CD4-positive, alpha-beta memory T cell (primary cell): Measurements from ENCODE around the gene AMPD1. TPM values are rescaled to one million over a fixed set of nuclear protein-coding genes. Genes with fewer than 3 reads are reported as not detected.

Experiments used
- CTCF ChIA-PET: fragments of 350-600 bp; sonication (Branson Sonifier 250); formaldehyde crosslinking; loops from one replicate; lab custom pipeline; 2021; ENCODE audit warnings: inconsistent platforms; ENCODE audit not compliant: partially characterized antibody; lab: Charles Lee
- POLR2A ChIA-PET: fragments of 350-600 bp; sonication (Branson Sonifier 250); formaldehyde crosslinking; loops from one replicate; lab custom pipeline; 2021; ENCODE audit not compliant: partially characterized antibody; lab: Charles Lee
- DNase-seq, 5 donors: peaks; one replicate each; pipeline versions ENCODE4 v3.0.0 to v3.0.0-alpha.2; 2020 to 2022; ENCODE audit warnings: mixed read lengths in 1 of 5
- H3K27ac ChIP-seq: one replicate; pipeline ENCODE4 v1.7.0; 2013; ENCODE audit warnings: low read depth, low read length
- H3K27me3 ChIP-seq: 2 replicates; pipeline ENCODE4 v1.7.0; 2013; ENCODE audit warnings: mild to moderate bottlenecking, low read length, moderate library complexity; ENCODE audit not compliant: insufficient read depth
- H3K36me3 ChIP-seq: 2 replicates; pipeline ENCODE4 v1.7.0; 2013; ENCODE audit warnings: mild to moderate bottlenecking, low read length, moderate library complexity; ENCODE audit not compliant: insufficient read depth
- H3K4me1 ChIP-seq: 2 replicates; pipeline ENCODE4 v1.7.0; 2013; ENCODE audit warnings: mild to moderate bottlenecking, low read length, moderate library complexity; ENCODE audit not compliant: insufficient read depth
- H3K4me3 ChIP-seq, 2 donors: one replicate each; pipeline ENCODE4 v1.7.0; 2013; ENCODE audit warnings: low read length in 2 of 2, mild to moderate bottlenecking in 1 of 2
- H3K9me3 ChIP-seq, 2 donors: one replicate each; pipeline ENCODE4 v1.7.0; 2013; ENCODE audit warnings: low read length in 2 of 2, control low read depth in 1 of 2; ENCODE audit not compliant: control insufficient read depth in 1 of 2
- H3K27ac Mint-ChIP-seq, 7 donors: one replicate each; pipeline ENCODE4 v1.8.0; 2020 to 2021; ENCODE audit warnings: mixed read lengths in 7 of 7, mild to moderate bottlenecking in 6 of 7, inconsistent platforms in 3 of 7, moderate library complexity in 3 of 7
- H3K27me3 Mint-ChIP-seq, 2 donors: one replicate each; pipeline ENCODE4 v1.8.0; 2020 to 2021; ENCODE audit warnings: mixed read lengths in 2 of 2
- H3K36me3 Mint-ChIP-seq, 2 donors: one replicate each; pipeline ENCODE4 v1.8.0; 2020 to 2021; ENCODE audit warnings: mixed read lengths in 2 of 2, inconsistent platforms in 1 of 2, mild to moderate bottlenecking in 1 of 2
- H3K4me1 Mint-ChIP-seq, 4 donors: one replicate each; pipeline ENCODE4 v1.8.0; 2020 to 2021; ENCODE audit warnings: mixed read lengths in 4 of 4, mild to moderate bottlenecking in 1 of 4
- H3K4me3 Mint-ChIP-seq, 8 donors: one replicate each; pipeline ENCODE4 v1.8.0; 2020 to 2021; ENCODE audit warnings: mixed read lengths in 8 of 8, mild to moderate bottlenecking in 7 of 8, moderate library complexity in 6 of 8, inconsistent platforms in 3 of 8
- H3K9me3 Mint-ChIP-seq, 8 donors: one replicate each; pipeline ENCODE4 v1.8.0; 2020 to 2021; ENCODE audit warnings: mixed read lengths in 8 of 8, mild to moderate bottlenecking in 5 of 8, inconsistent platforms in 3 of 8, moderate library complexity in 1 of 8
- intact Hi-C: fragments of 100-400 bp; cut with micrococcal nuclease; formaldehyde crosslinking; loops from one replicate; pipeline ENCODE4 v1.15.1; 2023
- polyA plus RNA-seq, 2 donors: library from polyadenylated mRNA; unstranded; fragments of 300-500 nt; fragmentation: Illumina TruSeq; gene quantifications; one replicate each; pipeline ENCODE4 v1.2.3, GENCODE V29; 2021
- total RNA-seq, 2 experiments: library from RNA; stranded (reverse); gene quantifications; one replicate each; pipeline ENCODE4 v1.2.3, GENCODE V29; 2021

The AMPD1 gene
- total and polyA plus RNA-seq, 4 experiments from 2014 or later = not detected

- peak overlapping the region; percentile 49 for H3K27ac ChIP-seq
- ChIA-PET CTCF (interaction anchor here (0.7 to 2.0 kb wide), 5 partner anchors 25 to 328 kb away, joined by 3 to 7 read pairs (median 4); partner anchors contain the start of gene AMPD1), POLR2A (interaction anchor here (0.9 to 1.7 kb wide), 5 partner anchors 46 to 323 kb away, joined by 3 to 8 read pairs (median 6); partner anchors contain the start of genes CSDE1 and NRAS)
- peaks cover 6 to 14% (median 10%) of the 10 kb centered on the region in 4 donors for H3K4me1 Mint-ChIP-seq
- no peaks in the 10 kb centered on the region for H3K9me3 ChIP-seq
- H3K27me3 Mint-ChIP-seq = peaks cover 5 to 7% of the 10 kb centered on the region in 2 donors
- H3K27ac Mint-ChIP-seq = peak overlapping the region; percentile 81 to 95 (median 91)
- no peaks in the 10 kb centered on the region for H3K9me3 Mint-ChIP-seq
- peak overlapping the region; percentile 25 to 76 for H3K4me3 ChIP-seq
- no peaks in the 10 kb centered on the region for H3K36me3 ChIP-seq
- H3K4me1 ChIP-seq = peaks cover 7% of the 10 kb centered on the region
- H3K27me3 ChIP-seq = no peaks in the 10 kb centered on the region
- peak overlapping the region; percentile 94 to 98 (median 96) for H3K4me3 Mint-ChIP-seq
- intact Hi-C loops = loop anchor here (1.0 to 2.0 kb wide), 4 partner anchors 46 to 324 kb away; partner anchors contain the start of genes BCAS2, NRAS and TRIM33
- H3K36me3 Mint-ChIP-seq = peaks cover 0 to 2% of the 10 kb centered on the region in 2 donors
- DNase-seq = peak; percentile 76 to 87 (median 78)
Measured at GRCh38 chr1:114670083-114671010, 25.0 kb downstream of the AMPD1 start.

GRCh38 chr1:114669562-114670082 lies 25.7 kb downstream of the AMPD1 start, which contains the start of gene DENND2C:
DENND2C (minus strand) TSS chr1:114670049; CDS start chr1:114625984, 44,065 bp downstream.
- Mint-ChIP-seq H3K27ac (peak within 1 kb of the TSS; percentile 81 to 95 (median 91)), H3K27me3 (peaks cover 5 to 7% of the 10 kb centered on the region in 2 donors), H3K4me3 (peak within 1 kb of the TSS; percentile 94 to 98 (median 96)), H3K36me3 (peaks cover 0 to 2% of the 10 kb centered on the region in 2 donors), H3K4me1 (peaks cover 6 to 14% (median 10%) of the 10 kb centered on the region in 4 donors), H3K9me3 (no peaks in the 10 kb centered on the region)
- Histone ChIP-seq H3K4me1 (peaks cover 7% of the 10 kb centered on the region), H3K9me3 (no peaks in the 10 kb centered on the region), H3K36me3 (no peaks in the 10 kb centered on the region), H3K4me3 (peak within 1 kb of the TSS; percentile 42 to 76), H3K27me3 (no peaks in the 10 kb centered on the region), H3K27ac (peak within 1 kb of the TSS; percentile 49)
- POLR2A ChIA-PET = interaction anchor here (0.9 to 1.7 kb wide), 4 partner anchors 47 to 323 kb away, joined by 3 to 8 read pairs (median 5); partner anchors contain the start of genes CSDE1 and NRAS
- DNase-seq = no peak
- CTCF ChIA-PET = interaction anchor here (0.8 to 1.0 kb wide), 2 partner anchors 37 to 323 kb away, joined by 3 to 4 read pairs; no protein-coding TSS in a partner anchor
- intact Hi-C loops = loop anchor here (1.0 to 2.0 kb wide), 4 partner anchors 47 to 323 kb away; partner anchors contain the start of genes BCAS2, NRAS and TRIM33

- Histone ChIP-seq H3K9me3 (no peaks in the 10 kb centered on the region), H3K4me1 (peaks cover 7% of the 10 kb centered on the region), H3K27me3 (no peaks in the 10 kb centered on the region), H3K36me3 (no peaks in the 10 kb centered on the region), H3K4me3 (peak overlapping the region; percentile 42 to 76), H3K27ac (peak overlapping the region; percentile 49)
- Mint-ChIP-seq H3K27me3 (peaks cover 4 to 5% of the 10 kb centered on the region in 2 donors), H3K4me1 (peaks cover 6 to 14% (median 10%) of the 10 kb centered on the region in 4 donors), H3K36me3 (peaks cover 0 to 2% of the 10 kb centered on the region in 2 donors), H3K4me3 (peak overlapping the region; percentile 94 to 98 (median 96)), H3K27ac (peak overlapping the region; percentile 16 to 81 (median 74)), H3K9me3 (no peaks in the 10 kb centered on the region)
- ChIA-PET POLR2A (interaction anchor here (0.9 to 1.7 kb wide), 4 partner anchors 48 to 322 kb away, joined by 3 to 8 read pairs (median 5); partner anchors contain the start of genes CSDE1 and NRAS), CTCF (interaction anchor here (0.8 to 1.0 kb wide), 2 partner anchors 38 to 322 kb away, joined by 3 to 4 read pairs; no protein-coding TSS in a partner anchor)
- no peak for DNase-seq
- intact Hi-C loops = no loop called here
Measured at GRCh38 chr1:114668784-114669561, 26.4 kb downstream of the AMPD1 start.

GRCh38 chr1:114668373-114668772 lies 27.0 kb downstream of the AMPD1 start:
- Mint-ChIP-seq H3K27ac (no peak overlapping the region), H3K4me3 (peak overlapping the region in 2 of 8 donors; percentile 5 to 46), H3K36me3 (peaks cover 0 to 2% of the 10 kb centered on the region in 2 donors), H3K9me3 (no peaks in the 10 kb centered on the region), H3K4me1 (peaks cover 6 to 14% (median 10%) of the 10 kb centered on the region in 4 donors), H3K27me3 (peaks cover 4 to 5% of the 10 kb centered on the region in 2 donors)
- Histone ChIP-seq H3K9me3 (no peaks in the 10 kb centered on the region), H3K36me3 (no peaks in the 10 kb centered on the region), H3K27me3 (no peaks in the 10 kb centered on the region), H3K27ac (no peak overlapping the region), H3K4me1 (peaks cover 7% of the 10 kb centered on the region), H3K4me3 (no peak overlapping the region)
- ChIA-PET CTCF (interaction anchor here (1.6 kb wide), 1 partner anchor 322 kb away, joined by 4 read pairs; no protein-coding TSS in a partner anchor), POLR2A (no interaction called here)
- no peak for DNase-seq
- intact Hi-C loops = no loop called here

DNA sequence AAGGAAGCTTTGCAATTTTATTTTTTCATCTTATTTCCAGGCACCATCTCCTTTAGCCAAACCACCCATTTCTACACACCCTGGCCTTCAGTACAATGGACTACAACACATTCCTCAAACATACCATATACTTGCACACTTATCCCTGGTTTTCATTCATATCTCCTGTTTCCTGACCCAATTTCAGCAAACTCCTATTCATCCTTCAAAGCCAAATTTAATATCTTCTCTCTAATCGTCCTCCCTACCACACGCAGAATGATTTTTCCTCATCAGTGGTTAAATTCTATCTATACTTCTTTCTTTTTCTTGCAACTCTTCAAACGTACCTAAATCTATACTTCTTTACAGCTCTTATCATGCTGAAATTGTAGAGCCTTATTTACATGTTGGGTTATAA lies 28.4 kb downstream of the AMPD1 start:
- no peak overlapping the region for H3K4me3 Mint-ChIP-seq
- Histone ChIP-seq H3K36me3 (no peaks in the 10 kb centered on the region), H3K4me3 (no peak overlapping the region), H3K27me3 (no peaks in the 10 kb centered on the region), H3K9me3 (no peaks in the 10 kb centered on the region), H3K27ac (no peak overlapping the region), H3K4me1 (peaks cover 7% of the 10 kb centered on the region)
- H3K9me3 Mint-ChIP-seq = no peaks in the 10 kb centered on the region
- H3K4me1 Mint-ChIP-seq = peaks cover 6 to 14% (median 10%) of the 10 kb centered on the region in 4 donors
- H3K27me3 Mint-ChIP-seq = peaks cover 4 to 5% of the 10 kb centered on the region in 2 donors
- peaks cover 0 to 2% of the 10 kb centered on the region in 2 donors for H3K36me3 Mint-ChIP-seq
- no peak overlapping the region for H3K27ac Mint-ChIP-seq
- ChIA-PET POLR2A (no interaction called here), CTCF (interaction anchor here (1.6 kb wide), 1 partner anchor 320 kb away, joined by 4 read pairs; no protein-coding TSS in a partner anchor)
- intact Hi-C loops = no loop called here
- DNase-seq = no peak

- no peaks in the 10 kb centered on the region for H3K4me1 ChIP-seq
- H3K27ac ChIP-seq = no peak overlapping the region
- H3K27me3 ChIP-seq = no peaks in the 10 kb centered on the region
- Mint-ChIP-seq H3K27me3 (peaks cover 13% of the 10 kb centered on the region in 2 donors), H3K4me3 (peak overlapping the region in 1 of 8 donors; percentile 15), H3K27ac (no peak overlapping the region), H3K9me3 (no peaks in the 10 kb centered on the region), H3K36me3 (no peaks in the 10 kb centered on the region), H3K4me1 (no peaks in the 10 kb centered on the region)
- intact Hi-C loops = no loop called here
- H3K4me3 ChIP-seq = no peak overlapping the region
- no peak for DNase-seq
- no peaks in the 10 kb centered on the region for H3K9me3 ChIP-seq
- CTCF ChIA-PET = interaction anchor here (0.8 kb wide), 1 partner anchor 683 kb away, joined by 4 read pairs; no protein-coding TSS in a partner anchor
- POLR2A ChIA-PET = no interaction called here
- no peaks in the 10 kb centered on the region for H3K36me3 ChIP-seq
Measured at GRCh38 chr1:114660238-114660637, 35.1 kb downstream of the AMPD1 start.
